ENCODE results near the gene NTSR1.

NTSR1 gene

GRCh38 chr20:62724692-62725595 lies 16.3 kb downstream of the NTSR1 start:
- DNase-seq, result no peak
- H3K27ac ChIP-seq (ENCODE audit: insufficient read depth in 1 of 2, low read depth in 1 of 2, low read length in 2 of 2, poor library complexity in 1 of 2, severe bottlenecking in 2 of 2), result no peak overlapping the region
- CTCF ChIA-PET, result interaction anchor here (1.0 kb wide), 1 partner anchor 43 kb away, joined by 3 read pairs; no protein-coding TSS in a partner anchor
- H3K36me3 ChIP-seq (ENCODE audit: control insufficient read depth in 4 of 4, insufficient read depth in 4 of 4, low read length in 3 of 4), result no peaks in the 10 kb centered on the region
- H3K4me1 ChIP-seq (ENCODE audit: control extremely low read depth in 1 of 4, control insufficient read depth in 4 of 4, insufficient read depth in 4 of 4, low read length in 3 of 4), result peaks cover 0 to 28% (median 21%) of the 10 kb centered on the region in 4 experiments
- H3K27me3 ChIP-seq (replicated peaks in 2 of 5; ENCODE audit: control insufficient read depth in 4 of 5, insufficient read depth in 5 of 5, low read length in 4 of 5), result peaks cover 0 to 16% (median 0%) of the 10 kb centered on the region in 5 experiments
- no peak overlapping the region for H3K4me3 ChIP-seq (ENCODE audit: control insufficient read depth in 1 of 7, extremely low read depth in 1 of 7, insufficient read depth in 4 of 7, low read depth in 2 of 7, low read length in 6 of 7)
- POLR2A ChIA-PET, result no interaction called here
- peaks cover 5 to 22% (median 12%) of the 10 kb centered on the region in 5 experiments for H3K9me3 ChIP-seq (ENCODE audit: control extremely low read depth in 1 of 5, control insufficient read depth in 4 of 5, insufficient read depth in 2 of 5, low read depth in 1 of 5, low read length in 4 of 5)
- WGBS (ENCODE audit: insufficient coverage), result 88% methylated on average over 13 of the region's 24 CpGs

GRCh38 chr20:62725596-62726268 lies 17.1 kb downstream of the NTSR1 start:
- ChIA-PET CTCF (no interaction called here), POLR2A (no interaction called here)
- DNase-seq, result no peak
- Histone ChIP-seq H3K4me3 (ENCODE audit: control insufficient read depth in 1 of 7, extremely low read depth in 1 of 7, insufficient read depth in 4 of 7, low read depth in 2 of 7, low read length in 6 of 7) (no peak overlapping the region), H3K27me3 (replicated peaks in 2 of 5; ENCODE audit: control insufficient read depth in 4 of 5, insufficient read depth in 5 of 5, low read length in 4 of 5) (peaks cover 0 to 16% (median 0%) of the 10 kb centered on the region in 5 experiments), H3K9me3 (ENCODE audit: control extremely low read depth in 1 of 5, control insufficient read depth in 4 of 5, insufficient read depth in 2 of 5, low read depth in 1 of 5, low read length in 4 of 5) (peaks cover 3 to 14% (median 10%) of the 10 kb centered on the region in 5 experiments), H3K4me1 (ENCODE audit: control extremely low read depth in 1 of 4, control insufficient read depth in 4 of 4, insufficient read depth in 4 of 4, low read length in 3 of 4) (peaks cover 0 to 28% (median 21%) of the 10 kb centered on the region in 4 experiments), H3K27ac (ENCODE audit: insufficient read depth in 1 of 2, low read depth in 1 of 2, low read length in 2 of 2, poor library complexity in 1 of 2, severe bottlenecking in 2 of 2) (no peak overlapping the region), H3K36me3 (ENCODE audit: control insufficient read depth in 4 of 4, insufficient read depth in 4 of 4, low read length in 3 of 4) (no peaks in the 10 kb centered on the region)
- WGBS (ENCODE audit: insufficient coverage), result 99% methylated on average over 9 of the region's 15 CpGs

- CTCF ChIA-PET, result no interaction called here
- 88% methylated on average over 10 of the region's 12 CpGs for WGBS (ENCODE audit: insufficient coverage)
- H3K9me3 ChIP-seq (ENCODE audit: control extremely low read depth in 1 of 5, control insufficient read depth in 4 of 5, insufficient read depth in 2 of 5, low read depth in 1 of 5, low read length in 4 of 5), result peaks cover under 1 to 12% (median 7%) of the 10 kb centered on the region in 5 experiments
- no peak overlapping the region for H3K4me3 ChIP-seq (ENCODE audit: control insufficient read depth in 1 of 7, extremely low read depth in 1 of 7, insufficient read depth in 4 of 7, low read depth in 2 of 7, low read length in 6 of 7)
- H3K4me1 ChIP-seq (ENCODE audit: control extremely low read depth in 1 of 4, control insufficient read depth in 4 of 4, insufficient read depth in 4 of 4, low read length in 3 of 4), result peaks cover 0 to 28% (median 21%) of the 10 kb centered on the region in 4 experiments
- H3K27ac ChIP-seq (ENCODE audit: insufficient read depth in 1 of 2, low read depth in 1 of 2, low read length in 2 of 2, poor library complexity in 1 of 2, severe bottlenecking in 2 of 2), result no peak overlapping the region
- H3K27me3 ChIP-seq (replicated peaks in 2 of 5; ENCODE audit: control insufficient read depth in 4 of 5, insufficient read depth in 5 of 5, low read length in 4 of 5), result peaks cover 0 to 16% (median 0%) of the 10 kb centered on the region in 5 experiments
- no peaks in the 10 kb centered on the region for H3K36me3 ChIP-seq (ENCODE audit: control insufficient read depth in 4 of 4, insufficient read depth in 4 of 4, low read length in 3 of 4)
- no peak for DNase-seq
- POLR2A ChIA-PET, result no interaction called here
Observed at GRCh38 chr20:62726276-62726675, 17.6 kb downstream of the NTSR1 start.

GRCh38 chr20:62726716-62727583 lies 18.3 kb downstream of the NTSR1 start:
- peaks cover 0 to 28% (median 21%) of the 10 kb centered on the region in 4 experiments for H3K4me1 ChIP-seq (ENCODE audit: control extremely low read depth in 1 of 4, control insufficient read depth in 4 of 4, insufficient read depth in 4 of 4, low read length in 3 of 4)
- no peaks in the 10 kb centered on the region for H3K36me3 ChIP-seq (ENCODE audit: control insufficient read depth in 4 of 4, insufficient read depth in 4 of 4, low read length in 3 of 4)
- H3K4me3 ChIP-seq (ENCODE audit: control insufficient read depth in 1 of 7, extremely low read depth in 1 of 7, insufficient read depth in 4 of 7, low read depth in 2 of 7, low read length in 6 of 7), result no peak overlapping the region
- POLR2A ChIA-PET, result no interaction called here
- H3K27ac ChIP-seq (ENCODE audit: insufficient read depth in 1 of 2, low read depth in 1 of 2, low read length in 2 of 2, poor library complexity in 1 of 2, severe bottlenecking in 2 of 2), result no peak overlapping the region
- no peak for DNase-seq
- CTCF ChIA-PET, result interaction anchor here (1.6 kb wide), 1 partner anchor 9 kb away, joined by 5 read pairs; no protein-coding TSS in a partner anchor
- peaks cover 0 to 6% (median 2%) of the 10 kb centered on the region in 5 experiments for H3K9me3 ChIP-seq (ENCODE audit: control extremely low read depth in 1 of 5, control insufficient read depth in 4 of 5, insufficient read depth in 2 of 5, low read depth in 1 of 5, low read length in 4 of 5)
- 98% methylated on average over 19 of the region's 31 CpGs for WGBS (ENCODE audit: insufficient coverage)
- peaks cover 0 to 16% (median 0%) of the 10 kb centered on the region in 5 experiments for H3K27me3 ChIP-seq (replicated peaks in 2 of 5; ENCODE audit: control insufficient read depth in 4 of 5, insufficient read depth in 5 of 5, low read length in 4 of 5)

GRCh38 chr20:62727584-62728027 lies 19.0 kb downstream of the NTSR1 start:
- Histone ChIP-seq H3K27ac (ENCODE audit: insufficient read depth in 1 of 2, low read depth in 1 of 2, low read length in 2 of 2, poor library complexity in 1 of 2, severe bottlenecking in 2 of 2) (no peak overlapping the region), H3K9me3 (ENCODE audit: control extremely low read depth in 1 of 5, control insufficient read depth in 4 of 5, insufficient read depth in 2 of 5, low read depth in 1 of 5, low read length in 4 of 5) (no peaks in the 10 kb centered on the region), H3K4me1 (ENCODE audit: control extremely low read depth in 1 of 4, control insufficient read depth in 4 of 4, insufficient read depth in 4 of 4, low read length in 3 of 4) (peaks cover 0 to 28% (median 21%) of the 10 kb centered on the region in 4 experiments), H3K36me3 (ENCODE audit: control insufficient read depth in 4 of 4, insufficient read depth in 4 of 4, low read length in 3 of 4) (no peaks in the 10 kb centered on the region), H3K4me3 (ENCODE audit: control insufficient read depth in 1 of 7, extremely low read depth in 1 of 7, insufficient read depth in 4 of 7, low read depth in 2 of 7, low read length in 6 of 7) (peak overlapping the region in 1 of 7 experiments; percentile 28), H3K27me3 (replicated peaks in 2 of 5; ENCODE audit: control insufficient read depth in 4 of 5, insufficient read depth in 5 of 5, low read length in 4 of 5) (peaks cover 0 to 16% (median 0%) of the 10 kb centered on the region in 5 experiments)
- CTCF ChIA-PET, result interaction anchor here (0.9 to 1.6 kb wide), 2 partner anchors 9 to 228 kb away, joined by 3 to 5 read pairs; no protein-coding TSS in a partner anchor
- WGBS (ENCODE audit: insufficient coverage), result 89% methylated on average over 14 of the region's 15 CpGs
- POLR2A ChIA-PET, result interaction anchor here (0.9 kb wide), 1 partner anchor 12 kb away, joined by 3 read pairs; no protein-coding TSS in a partner anchor
- no peak for DNase-seq

GRCh38 chr20:62728028-62728780 lies 19.6 kb downstream of the NTSR1 start:
- Histone ChIP-seq H3K4me1 (ENCODE audit: control extremely low read depth in 1 of 4, control insufficient read depth in 4 of 4, insufficient read depth in 4 of 4, low read length in 3 of 4) (peaks cover 0 to 28% (median 21%) of the 10 kb centered on the region in 4 experiments), H3K36me3 (ENCODE audit: control insufficient read depth in 4 of 4, insufficient read depth in 4 of 4, low read length in 3 of 4) (no peaks in the 10 kb centered on the region), H3K9me3 (ENCODE audit: control extremely low read depth in 1 of 5, control insufficient read depth in 4 of 5, insufficient read depth in 2 of 5, low read depth in 1 of 5, low read length in 4 of 5) (no peaks in the 10 kb centered on the region), H3K4me3 (ENCODE audit: control insufficient read depth in 1 of 7, extremely low read depth in 1 of 7, insufficient read depth in 4 of 7, low read depth in 2 of 7, low read length in 6 of 7) (peak overlapping the region in 2 of 7 experiments; percentile 16 to 28), H3K27me3 (replicated peaks in 2 of 5; ENCODE audit: control insufficient read depth in 4 of 5, insufficient read depth in 5 of 5, low read length in 4 of 5) (peaks cover 0 to 13% (median 0%) of the 10 kb centered on the region in 5 experiments), H3K27ac (ENCODE audit: insufficient read depth in 1 of 2, low read depth in 1 of 2, low read length in 2 of 2, poor library complexity in 1 of 2, severe bottlenecking in 2 of 2) (no peak overlapping the region)
- peak in 2 of 3 donors; percentile 74 to 75 for DNase-seq
- ChIA-PET CTCF (interaction anchor here (0.9 to 1.6 kb wide), 5 partner anchors 10 to 228 kb away, joined by 3 to 5 read pairs (median 4); no protein-coding TSS in a partner anchor), POLR2A (interaction anchor here (0.9 kb wide), 1 partner anchor 11 kb away, joined by 3 read pairs; no protein-coding TSS in a partner anchor)
- 33% methylated on average over 23 of the region's 26 CpGs for WGBS (ENCODE audit: insufficient coverage)

All from common myeloid progenitor, CD34-positive (primary cell).